Activated naive CD4-positive, alpha-beta T cell treated with anti-CD3 and anti-CD28 coated beads, Interleukin-2, amount 50 U/mL, for 16 hours (primary cell): ENCODE measurements around the gene TMEM163.
"Not testable (repeated sequence)": the region's sequence is repeated elsewhere in the genome, so short reads cannot be mapped to it uniquely, and the experiment has no call there.

ENCODE experiments used
- DNase-seq: peaks from one replicate; pipeline ENCODE4 v3.0.0-alpha.2; 2020

The TMEM163 gene

GRCh38 chr2:134512734-134513464, 205.9 kb downstream of the TMEM163 start:
- DNase-seq: no peak

GRCh38 chr2:134508391-134508790, 210.4 kb downstream of the TMEM163 start:
- DNase-seq: no peak

GRCh38 chr2:134507697-134508096, 211.1 kb downstream of the TMEM163 start:
- no peak for DNase-seq

GRCh38 chr2:134507159-134507558, 211.6 kb downstream of the TMEM163 start:
- DNase-seq: not testable (repeated sequence)

- DNase-seq: no peak
Measured at GRCh38 chr2:134505446-134505845, 213.4 kb downstream of the TMEM163 start.

GRCh38 chr2:134504586-134505336, 214.0 kb downstream of the TMEM163 start:
- DNase-seq: no peak

GRCh38 chr2:134502104-134502503, 216.7 kb downstream of the TMEM163 start:
- no peak for DNase-seq

GRCh38 chr2:134501476-134502091, 217.2 kb downstream of the TMEM163 start:
- no peak for DNase-seq

GRCh38 chr2:134500211-134500935, 218.4 kb downstream of the TMEM163 start:
- DNase-seq: no peak

GRCh38 chr2:134499307-134499926, 219.4 kb downstream of the TMEM163 start:
- no peak for DNase-seq

GRCh38 chr2:134498654-134499053, 220.1 kb downstream of the TMEM163 start:
- no peak for DNase-seq

GRCh38 chr2:134493797-134494196, 225.0 kb downstream of the TMEM163 start:
- no peak for DNase-seq

- no peak for DNase-seq
Measured at GRCh38 chr2:134491771-134492441, 226.9 kb downstream of the TMEM163 start.

GRCh38 chr2:134491022-134491421, 227.8 kb downstream of the TMEM163 start:
- DNase-seq: no peak

- no peak for DNase-seq
Measured at GRCh38 chr2:134490559-134490958, 228.2 kb downstream of the TMEM163 start.

GRCh38 chr2:134489732-134490384, 228.9 kb downstream of the TMEM163 start:
- no peak for DNase-seq

GRCh38 chr2:134482766-134483340, 235.9 kb downstream of the TMEM163 start:
- DNase-seq: no peak

GRCh38 chr2:134482131-134482723, 236.6 kb downstream of the TMEM163 start:
- no peak for DNase-seq

GRCh38 chr2:134479696-134480330, 239.0 kb downstream of the TMEM163 start:
- no peak for DNase-seq

- DNase-seq: not testable (repeated sequence)
Measured at GRCh38 chr2:134476982-134477381, 241.8 kb downstream of the TMEM163 start.
